ENCODE measurements around the gene PREP.

Gene PREP

GRCh38 chr6:105437236-105437635 is 34.4 kb upstream of the PREP start:
- TF ChIP-seq CTCF (IDR thresholded peaks at IDR 0.05; ENCODE audit: low read length, missing control alignments): no peak
- H3K4me3 ChIP-seq (replicated peaks; ENCODE audit: low read depth, low read length): no peak overlapping the region
- DNase-seq (ENCODE audit: low read depth): no peak

- TF ChIP-seq CTCF (IDR thresholded peaks at IDR 0.05; ENCODE audit: low read length, missing control alignments): no peak
- no peak for DNase-seq (ENCODE audit: low read depth)
- no peak overlapping the region for H3K4me3 ChIP-seq (replicated peaks; ENCODE audit: low read depth, low read length)
These were observed 30.8 kb upstream of the PREP start for GRCh38 chr6:105433723-105434122.

GRCh38 chr6:105432797-105433196 is 29.9 kb upstream of the PREP start:
- H3K4me3 ChIP-seq (replicated peaks; ENCODE audit: low read depth, low read length): no peak overlapping the region
- no peak for TF ChIP-seq CTCF (IDR thresholded peaks at IDR 0.05; ENCODE audit: low read length, missing control alignments)
- DNase-seq (ENCODE audit: low read depth): peak; percentile 91

- peak; percentile 78 for DNase-seq (ENCODE audit: low read depth)
- no peak overlapping the region for H3K4me3 ChIP-seq (replicated peaks; ENCODE audit: low read depth, low read length)
- peak; percentile 61 for TF ChIP-seq CTCF (IDR thresholded peaks at IDR 0.05; ENCODE audit: low read length, missing control alignments)
These were observed 28.3 kb upstream of the PREP start for GRCh38 chr6:105431226-105431625.

- no peak for TF ChIP-seq CTCF (IDR thresholded peaks at IDR 0.05; ENCODE audit: low read length, missing control alignments)
- H3K4me3 ChIP-seq (replicated peaks; ENCODE audit: low read depth, low read length): no peak overlapping the region
- DNase-seq (ENCODE audit: low read depth): no peak
These were observed 27.8 kb upstream of the PREP start for GRCh38 chr6:105430685-105431084.

- DNase-seq (ENCODE audit: low read depth): no peak
- no peak for TF ChIP-seq CTCF (IDR thresholded peaks at IDR 0.05; ENCODE audit: low read length, missing control alignments)
- no peak overlapping the region for H3K4me3 ChIP-seq (replicated peaks; ENCODE audit: low read depth, low read length)
These were observed 26.8 kb upstream of the PREP start for GRCh38 chr6:105429676-105430075.

- no peak overlapping the region for H3K4me3 ChIP-seq (replicated peaks; ENCODE audit: low read depth, low read length)
- peak; percentile 80 for DNase-seq (ENCODE audit: low read depth)
- no peak for TF ChIP-seq CTCF (IDR thresholded peaks at IDR 0.05; ENCODE audit: low read length, missing control alignments)
These were observed 25.6 kb upstream of the PREP start for GRCh38 chr6:105428342-105428957.
